ENCODE measurements around the gene LRRC10B. TPM values are rescaled to one million over a fixed set of nuclear protein-coding genes. Genes with fewer than 3 reads are reported as not detected.

Gene LRRC10B
- total RNA-seq, 1 donor, result under 0.01 TPM

- DNase-seq (ENCODE audit: insufficient read length, low spot score, missing footprints), result peak; percentile 82
- Histone ChIP-seq H3K27me3 (ENCODE audit: insufficient read depth, low read length) (peaks cover 7% of the 10 kb centered on the region), H3K9me3 (ENCODE audit: low read depth, low read length) (no peaks in the 10 kb centered on the region), H2AFZ (ENCODE audit: low read length) (no peak overlapping the region), H3K36me3 (ENCODE audit: insufficient read depth, low read length) (no peaks in the 10 kb centered on the region), H3K4me1 (ENCODE audit: insufficient read depth, low read length) (no peaks in the 10 kb centered on the region), H3K79me2 (ENCODE audit: insufficient read depth, low read length) (no peaks in the 10 kb centered on the region), H3K27ac (ENCODE audit: low read depth, low read length) (no peak overlapping the region), H3K4me2 (ENCODE audit: insufficient read depth, low read length) (no peak overlapping the region), H4K20me1 (ENCODE audit: insufficient read depth, low read length) (no peaks in the 10 kb centered on the region), H3K4me3 (ENCODE audit: insufficient read depth, low read length) (no peak overlapping the region)
- no peak for TF ChIP-seq CTCF (IDR thresholded peaks at IDR 0.05; ENCODE audit: extremely low read depth, low read depth, low read length)
Measured at GRCh38 chr11:61495801-61496601, 12.5 kb upstream of the LRRC10B start.

- no peaks in the 10 kb centered on the region for H3K4me1 ChIP-seq (ENCODE audit: insufficient read depth, low read length)
- no peak overlapping the region for H3K4me3 ChIP-seq (ENCODE audit: insufficient read depth, low read length)
- H4K20me1 ChIP-seq (ENCODE audit: insufficient read depth, low read length), result no peaks in the 10 kb centered on the region
- no peak overlapping the region for H3K27ac ChIP-seq (ENCODE audit: low read depth, low read length)
- peak; percentile 82 for DNase-seq (ENCODE audit: insufficient read length, low spot score, missing footprints)
- no peak overlapping the region for H3K4me2 ChIP-seq (ENCODE audit: insufficient read depth, low read length)
- no peaks in the 10 kb centered on the region for H3K36me3 ChIP-seq (ENCODE audit: insufficient read depth, low read length)
- no peak overlapping the region for H2AFZ ChIP-seq (ENCODE audit: low read length)
- H3K27me3 ChIP-seq (ENCODE audit: insufficient read depth, low read length), result peaks cover 7% of the 10 kb centered on the region
- no peaks in the 10 kb centered on the region for H3K79me2 ChIP-seq (ENCODE audit: insufficient read depth, low read length)
- no peaks in the 10 kb centered on the region for H3K9me3 ChIP-seq (ENCODE audit: low read depth, low read length)
- TF ChIP-seq CTCF (IDR thresholded peaks at IDR 0.05; ENCODE audit: extremely low read depth, low read depth, low read length), result no peak
Measured at GRCh38 chr11:61496602-61497400, 11.7 kb upstream of the LRRC10B start.

GRCh38 chr11:61497473-61497872, 11.1 kb upstream of the LRRC10B start:
- no peaks in the 10 kb centered on the region for H3K36me3 ChIP-seq (ENCODE audit: insufficient read depth, low read length)
- no peak overlapping the region for H3K4me2 ChIP-seq (ENCODE audit: insufficient read depth, low read length)
- no peaks in the 10 kb centered on the region for H3K79me2 ChIP-seq (ENCODE audit: insufficient read depth, low read length)
- peaks cover 9% of the 10 kb centered on the region for H3K27me3 ChIP-seq (ENCODE audit: insufficient read depth, low read length)
- H3K4me1 ChIP-seq (ENCODE audit: insufficient read depth, low read length), result no peaks in the 10 kb centered on the region
- DNase-seq (ENCODE audit: insufficient read length, low spot score, missing footprints), result no peak
- no peak for TF ChIP-seq CTCF (IDR thresholded peaks at IDR 0.05; ENCODE audit: extremely low read depth, low read depth, low read length)
- no peaks in the 10 kb centered on the region for H3K9me3 ChIP-seq (ENCODE audit: low read depth, low read length)
- no peaks in the 10 kb centered on the region for H4K20me1 ChIP-seq (ENCODE audit: insufficient read depth, low read length)
- no peak overlapping the region for H2AFZ ChIP-seq (ENCODE audit: low read length)
- H3K27ac ChIP-seq (ENCODE audit: low read depth, low read length), result no peak overlapping the region
- no peak overlapping the region for H3K4me3 ChIP-seq (ENCODE audit: insufficient read depth, low read length)

- Histone ChIP-seq H2AFZ (ENCODE audit: low read length) (no peak overlapping the region), H3K9me3 (ENCODE audit: low read depth, low read length) (no peaks in the 10 kb centered on the region), H4K20me1 (ENCODE audit: insufficient read depth, low read length) (no peaks in the 10 kb centered on the region), H3K36me3 (ENCODE audit: insufficient read depth, low read length) (no peaks in the 10 kb centered on the region), H3K4me1 (ENCODE audit: insufficient read depth, low read length) (no peaks in the 10 kb centered on the region), H3K27me3 (ENCODE audit: insufficient read depth, low read length) (peaks cover 11% of the 10 kb centered on the region), H3K4me2 (ENCODE audit: insufficient read depth, low read length) (no peak overlapping the region), H3K27ac (ENCODE audit: low read depth, low read length) (no peak overlapping the region), H3K79me2 (ENCODE audit: insufficient read depth, low read length) (no peaks in the 10 kb centered on the region), H3K4me3 (ENCODE audit: insufficient read depth, low read length) (no peak overlapping the region)
- TF ChIP-seq CTCF (IDR thresholded peaks at IDR 0.05; ENCODE audit: extremely low read depth, low read depth, low read length), result no peak
- DNase-seq (ENCODE audit: insufficient read length, low spot score, missing footprints), result peak; percentile 83
Measured at GRCh38 chr11:61497876-61498275, 10.7 kb upstream of the LRRC10B start.
